Measurements from ENCODE around the gene PTPMT1. TPM values are rescaled to one million over a fixed set of nuclear protein-coding genes. Genes with fewer than 3 reads are reported as not detected.

PTPMT1 gene
- total RNA-seq, 1 donor from 2014 or later = 27.1 TPM

- ATAC-seq (ENCODE audit: low read depth) (no peak), DNase-seq (no peak)
- no peak overlapping the region for H3K27ac Mint-ChIP-seq
- peaks cover 19% of the 10 kb centered on the region for H3K27me3 Mint-ChIP-seq
- ChIA-PET CTCF (no interaction called here), POLR2A (no interaction called here)
- no peak overlapping the region for H3K4me3 Mint-ChIP-seq
- peaks cover 6% of the 10 kb centered on the region for H3K36me3 Mint-ChIP-seq (ENCODE audit: low read depth)
- peaks cover 17% of the 10 kb centered on the region for H3K4me1 Mint-ChIP-seq
- intact Hi-C loops (cut with micrococcal nuclease) = no loop called here
- no peak for TF ChIP-seq CTCF (IDR thresholded peaks at IDR 0.05)
- no peaks in the 10 kb centered on the region for H3K9me3 Mint-ChIP-seq
These were observed 24.2 kb downstream of the PTPMT1 start for GRCh38 chr11:47589584-47589976.

GRCh38 chr11:47589977-47590861 lies 24.8 kb downstream of the PTPMT1 start:
- no peak for TF ChIP-seq CTCF (IDR thresholded peaks at IDR 0.05)
- Mint-ChIP-seq H3K9me3 (no peaks in the 10 kb centered on the region), H3K27me3 (peaks cover 24% of the 10 kb centered on the region), H3K4me3 (no peak overlapping the region), H3K27ac (no peak overlapping the region), H3K36me3 (ENCODE audit: low read depth) (no peaks in the 10 kb centered on the region), H3K4me1 (peaks cover 17% of the 10 kb centered on the region)
- no peak for DNase-seq
- intact Hi-C loops (cut with micrococcal nuclease) = no loop called here
- ChIA-PET CTCF (no interaction called here), POLR2A (no interaction called here)
- ATAC-seq (ENCODE audit: low read depth) = no peak

GRCh38 chr11:47591764-47592163 lies 26.4 kb downstream of the PTPMT1 start:
- Mint-ChIP-seq H3K4me3 (no peak overlapping the region), H3K4me1 (peaks cover 17% of the 10 kb centered on the region), H3K27me3 (peaks cover 32% of the 10 kb centered on the region), H3K27ac (no peak overlapping the region), H3K36me3 (ENCODE audit: low read depth) (no peaks in the 10 kb centered on the region), H3K9me3 (no peaks in the 10 kb centered on the region)
- POLR2A ChIA-PET = interaction anchor here (0.6 kb wide), 1 partner anchor 968 kb away, joined by 3 read pairs; no protein-coding TSS in a partner anchor
- ATAC-seq (ENCODE audit: low read depth) (no peak), DNase-seq (no peak)
- intact Hi-C loops (cut with micrococcal nuclease) = no loop called here
- TF ChIP-seq CTCF (IDR thresholded peaks at IDR 0.05) = no peak
- CTCF ChIA-PET = no interaction called here

GRCh38 chr11:47592251-47592650 lies 26.9 kb downstream of the PTPMT1 start:
- Mint-ChIP-seq H3K27ac (no peak overlapping the region), H3K36me3 (ENCODE audit: low read depth) (no peaks in the 10 kb centered on the region), H3K4me1 (peaks cover 17% of the 10 kb centered on the region), H3K4me3 (no peak overlapping the region), H3K27me3 (peaks cover 32% of the 10 kb centered on the region), H3K9me3 (no peaks in the 10 kb centered on the region)
- POLR2A ChIA-PET = interaction anchor here (0.6 kb wide), 1 partner anchor 968 kb away, joined by 3 read pairs; no protein-coding TSS in a partner anchor
- no peak for TF ChIP-seq CTCF (IDR thresholded peaks at IDR 0.05)
- intact Hi-C loops (cut with micrococcal nuclease) = no loop called here
- CTCF ChIA-PET = no interaction called here
- DNase-seq = no peak
- ATAC-seq (ENCODE audit: low read depth) = no peak

- no peaks in the 10 kb centered on the region for H3K9me3 Mint-ChIP-seq
- peaks cover 32% of the 10 kb centered on the region for H3K27me3 Mint-ChIP-seq
- H3K27ac Mint-ChIP-seq = no peak overlapping the region
- H3K4me3 Mint-ChIP-seq = no peak overlapping the region
- ATAC-seq (ENCODE audit: low read depth) (no peak), DNase-seq (no peak)
- ChIA-PET POLR2A (interaction anchor here (0.6 kb wide), 1 partner anchor 9 kb away, joined by 8 read pairs; no protein-coding TSS in a partner anchor), CTCF (no interaction called here)
- no peaks in the 10 kb centered on the region for H3K36me3 Mint-ChIP-seq (ENCODE audit: low read depth)
- TF ChIP-seq CTCF (IDR thresholded peaks at IDR 0.05) = no peak
- intact Hi-C loops (cut with micrococcal nuclease) = no loop called here
- peaks cover 17% of the 10 kb centered on the region for H3K4me1 Mint-ChIP-seq
These were observed 27.6 kb downstream of the PTPMT1 start for GRCh38 chr11:47592970-47593369.

Data from activated B cell treated with CpG ODN at 0.5 μM for 24 hours (primary cell).